Measurements from ENCODE around the gene ANKRD12. TPM values are rescaled to one million over a fixed set of nuclear protein-coding genes. Genes with fewer than 3 reads are reported as not detected.

ANKRD12 gene
- total RNA-seq, 1 donor from 2014 or later, result 125 TPM

- intact Hi-C loops (cut with micrococcal nuclease), result no loop called here
- CTCF ChIA-PET, result no interaction called here
- no peaks in the 10 kb centered on the region for H3K36me3 Mint-ChIP-seq (ENCODE audit: low read depth)
Observed at GRCh38 chr18:9293948-9294347, 157.4 kb downstream of the ANKRD12 start.

GRCh38 chr18:9296233-9297006 is 159.8 kb downstream of the ANKRD12 start:
- H3K4me3 Mint-ChIP-seq, result no peak overlapping the region
- ChIA-PET POLR2A (no interaction called here), CTCF (no interaction called here)
- no peaks in the 10 kb centered on the region for H3K4me1 Mint-ChIP-seq
- no peaks in the 10 kb centered on the region for H3K27me3 Mint-ChIP-seq
- intact Hi-C loops (cut with micrococcal nuclease), result no loop called here
- no peaks in the 10 kb centered on the region for H3K36me3 Mint-ChIP-seq (ENCODE audit: low read depth)
- H3K27ac Mint-ChIP-seq, result no peak overlapping the region
- no peak for ATAC-seq (ENCODE audit: low read depth)
- DNase-seq, result no peak
- no peak for TF ChIP-seq CTCF (IDR thresholded peaks at IDR 0.05)
- H3K9me3 Mint-ChIP-seq, result peaks cover 22% of the 10 kb centered on the region

More at GRCh38 chr18:9293948-9294347, 157.4 kb downstream of the ANKRD12 start:
- Mint-ChIP-seq H3K27me3 (no peaks in the 10 kb centered on the region), H3K4me3 (no peak overlapping the region), H3K27ac (no peak overlapping the region), H3K4me1 (no peaks in the 10 kb centered on the region), H3K9me3 (peaks cover 27% of the 10 kb centered on the region)
- no peak for TF ChIP-seq CTCF (IDR thresholded peaks at IDR 0.05)
- DNase-seq, result no peak
- POLR2A ChIA-PET, result interaction anchor here (0.6 kb wide), 1 partner anchor 40 kb away, joined by 3 read pairs; no protein-coding TSS in a partner anchor
- no peak for ATAC-seq (ENCODE audit: low read depth)

- Mint-ChIP-seq H3K4me3 (no peak overlapping the region), H3K36me3 (ENCODE audit: low read depth) (no peaks in the 10 kb centered on the region), H3K4me1 (no peaks in the 10 kb centered on the region), H3K27ac (no peak overlapping the region), H3K27me3 (no peaks in the 10 kb centered on the region), H3K9me3 (peaks cover 21% of the 10 kb centered on the region)
- no peak for TF ChIP-seq CTCF (IDR thresholded peaks at IDR 0.05)
- intact Hi-C loops (cut with micrococcal nuclease), result no loop called here
- DNase-seq, result no peak
- ChIA-PET CTCF (no interaction called here), POLR2A (no interaction called here)
- ATAC-seq (ENCODE audit: low read depth), result no peak
Observed at GRCh38 chr18:9297007-9297393, 160.4 kb downstream of the ANKRD12 start.

GRCh38 chr18:9304388-9305070 is 167.9 kb downstream of the ANKRD12 start:
- intact Hi-C loops (cut with micrococcal nuclease), result no loop called here
- no peak for DNase-seq
- Mint-ChIP-seq H3K27ac (no peak overlapping the region), H3K4me3 (no peak overlapping the region), H3K36me3 (ENCODE audit: low read depth) (peaks cover 8% of the 10 kb centered on the region), H3K4me1 (no peaks in the 10 kb centered on the region), H3K27me3 (peaks cover 8% of the 10 kb centered on the region), H3K9me3 (peaks cover 30% of the 10 kb centered on the region)
- POLR2A ChIA-PET, result no interaction called here
- no peak for ATAC-seq (ENCODE audit: low read depth)
- TF ChIP-seq CTCF (IDR thresholded peaks at IDR 0.05), result no peak
- CTCF ChIA-PET, result no interaction called here

DNA sequence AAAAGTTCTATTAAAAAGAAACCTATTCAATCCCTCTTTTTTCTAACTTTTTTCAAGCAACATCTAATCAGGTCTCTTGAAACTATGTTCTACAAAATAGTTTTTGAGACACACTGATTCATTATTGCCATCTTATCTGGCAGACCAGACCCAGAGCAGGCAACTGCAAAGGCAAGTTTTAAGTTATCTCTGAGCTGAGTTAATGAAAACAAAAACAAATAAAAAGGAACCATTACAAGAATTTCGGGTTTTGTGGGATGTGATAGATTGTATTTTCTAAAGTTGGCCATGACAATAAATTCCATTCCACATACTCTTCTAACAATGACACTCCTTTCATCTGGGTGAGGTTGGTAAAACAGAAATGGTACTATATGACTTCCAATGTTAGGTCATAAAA is 182.8 kb downstream of the ANKRD12 start:
- intact Hi-C loops (cut with micrococcal nuclease), result no loop called here
- H3K4me1 Mint-ChIP-seq, result no peaks in the 10 kb centered on the region
- H3K27me3 Mint-ChIP-seq, result peaks cover 31% of the 10 kb centered on the region
- no peaks in the 10 kb centered on the region for H3K36me3 Mint-ChIP-seq (ENCODE audit: low read depth)
- no peak for ATAC-seq (ENCODE audit: low read depth)
- H3K27ac Mint-ChIP-seq, result no peak overlapping the region
- POLR2A ChIA-PET, result no interaction called here
- CTCF ChIA-PET, result no interaction called here
- H3K4me3 Mint-ChIP-seq, result no peak overlapping the region
- no peak for DNase-seq
- H3K9me3 Mint-ChIP-seq, result peaks cover 6% of the 10 kb centered on the region
- no peak for TF ChIP-seq CTCF (IDR thresholded peaks at IDR 0.05)

Measured in activated B cell treated with CpG ODN at 0.5 μM for 24 hours (primary cell).